Right atrium auricular region (tissue), 2 donors: Measurements from ENCODE around the gene IKBIP. TPM values are rescaled to one million over a fixed set of nuclear protein-coding genes. Genes with fewer than 3 reads are reported as not detected.
"Not testable (repeated sequence)": the region's sequence is repeated elsewhere in the genome, so short reads cannot be mapped to it uniquely, and the experiment has no call there.

Source experiments
- DNase-seq: peaks from one replicate; pipeline ENCODE4 v3.0.0-alpha.2; 2019; ENCODE audit warnings: low spot score
- H3K27ac ChIP-seq, 2 donors: fragments of 200-600 bp; sonication (generic); 1 replicate in 1 of 2; 2 replicates in 1 of 2; pipeline ENCODE4 v1.5.1; 2016 to 2019
- H3K27me3 ChIP-seq, 2 donors: fragments of 200-600 bp; sonication (generic); one replicate each; pipeline versions ENCODE4 v1.5.1 to v1.6.0; 2017 to 2019
- H3K36me3 ChIP-seq: fragments of 200-600 bp; sonication (generic); one replicate; pipeline ENCODE4 v1.5.1; 2016
- H3K4me1 ChIP-seq, 2 donors: fragments of 200-600 bp; sonication (generic); one replicate each; pipeline versions ENCODE4 v1.5.1 to v1.6.0; 2017 to 2019
- H3K4me3 ChIP-seq, 2 donors: fragments of 200-600 bp; sonication (generic); 1 replicate in 1 of 2; 2 replicates in 1 of 2; pipeline ENCODE4 v1.5.1; 2017 to 2019; ENCODE audit warnings: mild to moderate bottlenecking in 1 of 2, moderate library complexity in 1 of 2
- H3K9me3 ChIP-seq, 2 donors: fragments of 200-600 bp; sonication (generic); one replicate each; pipeline ENCODE4 v1.5.1; 2019
- total RNA-seq, 2 donors: library from RNA; depleted of rRNA; stranded (reverse); fragments of >200 nt; gene quantifications; one replicate each; pipeline ENCODE4 v1.1.0, GENCODE V29; 2016
- TF ChIP-seq, protein P1 (sequence below), 2 donors: fragments of 200-600 bp; sonication (generic); IDR thresholded peaks; one replicate each; pipeline ENCODE4 v1.5.1; 2019; ENCODE audit warnings: antibody characterized with exemption in 2 of 2

Gene IKBIP
- total RNA-seq, 2 donors from 2014 or later, result 6.7 to 7.4 TPM

DNA sequence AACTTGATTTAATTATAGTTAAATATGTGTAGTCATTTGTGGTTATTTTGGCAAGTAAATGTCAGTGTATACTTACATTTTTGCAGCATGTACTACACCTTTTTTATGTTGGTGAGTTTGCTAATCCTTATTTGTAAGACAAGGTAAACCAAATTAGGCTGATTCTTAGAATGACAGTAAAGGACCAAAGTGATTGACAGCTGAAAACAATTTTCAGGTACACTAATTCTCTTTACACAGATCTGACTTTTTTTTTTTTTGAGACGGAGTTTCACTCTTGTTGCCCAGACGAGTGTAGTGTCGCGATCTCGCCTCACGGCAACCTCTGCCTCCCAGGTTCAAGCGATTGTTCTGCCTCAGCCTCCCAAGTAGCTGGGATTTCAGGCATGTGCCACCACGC, 42.7 kb downstream of the IKBIP start:
- no peak for DNase-seq
- TF ChIP-seq, protein P1, sequence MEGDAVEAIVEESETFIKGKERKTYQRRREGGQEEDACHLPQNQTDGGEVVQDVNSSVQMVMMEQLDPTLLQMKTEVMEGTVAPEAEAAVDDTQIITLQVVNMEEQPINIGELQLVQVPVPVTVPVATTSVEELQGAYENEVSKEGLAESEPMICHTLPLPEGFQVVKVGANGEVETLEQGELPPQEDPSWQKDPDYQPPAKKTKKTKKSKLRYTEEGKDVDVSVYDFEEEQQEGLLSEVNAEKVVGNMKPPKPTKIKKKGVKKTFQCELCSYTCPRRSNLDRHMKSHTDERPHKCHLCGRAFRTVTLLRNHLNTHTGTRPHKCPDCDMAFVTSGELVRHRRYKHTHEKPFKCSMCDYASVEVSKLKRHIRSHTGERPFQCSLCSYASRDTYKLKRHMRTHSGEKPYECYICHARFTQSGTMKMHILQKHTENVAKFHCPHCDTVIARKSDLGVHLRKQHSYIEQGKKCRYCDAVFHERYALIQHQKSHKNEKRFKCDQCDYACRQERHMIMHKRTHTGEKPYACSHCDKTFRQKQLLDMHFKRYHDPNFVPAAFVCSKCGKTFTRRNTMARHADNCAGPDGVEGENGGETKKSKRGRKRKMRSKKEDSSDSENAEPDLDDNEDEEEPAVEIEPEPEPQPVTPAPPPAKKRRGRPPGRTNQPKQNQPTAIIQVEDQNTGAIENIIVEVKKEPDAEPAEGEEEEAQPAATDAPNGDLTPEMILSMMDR (IDR thresholded peaks at IDR 0.05), result no peak
- H3K27me3 ChIP-seq, result no peaks in the 10 kb centered on the region
- peaks cover 82% of the 10 kb centered on the region for H3K36me3 ChIP-seq
- H3K27ac ChIP-seq, result no peak overlapping the region
- H3K4me3 ChIP-seq, result no peak overlapping the region
- H3K9me3 ChIP-seq, result no peaks in the 10 kb centered on the region
- peaks cover 0 to 5% of the 10 kb centered on the region in 2 donors for H3K4me1 ChIP-seq

- Histone ChIP-seq H3K4me1 (peaks cover 0 to 27% of the 10 kb centered on the region in 2 donors), H3K36me3 (peaks cover 70% of the 10 kb centered on the region)
- not testable (repeated sequence) for H3K27ac ChIP-seq
These were observed 47.3 kb downstream of the IKBIP start for GRCh38 chr12:98597313-98597712.

GRCh38 chr12:98595243-98595988, 49.2 kb downstream of the IKBIP start:
- DNase-seq, result no peak
- TF ChIP-seq, protein P1 (IDR thresholded peaks at IDR 0.05), result no peak
- Histone ChIP-seq H3K27ac (peak overlapping the region; percentile 97 to 100), H3K36me3 (peaks cover 51% of the 10 kb centered on the region), H3K4me1 (peaks cover 0 to 27% of the 10 kb centered on the region in 2 donors), H3K9me3 (no peaks in the 10 kb centered on the region), H3K27me3 (no peaks in the 10 kb centered on the region), H3K4me3 (peak overlapping the region; percentile 76 to 100)

More at GRCh38 chr12:98597313-98597712, 47.3 kb downstream of the IKBIP start:
- not testable (repeated sequence) for H3K9me3 ChIP-seq, H3K4me3 ChIP-seq, H3K27me3 ChIP-seq, DNase-seq

DNA sequence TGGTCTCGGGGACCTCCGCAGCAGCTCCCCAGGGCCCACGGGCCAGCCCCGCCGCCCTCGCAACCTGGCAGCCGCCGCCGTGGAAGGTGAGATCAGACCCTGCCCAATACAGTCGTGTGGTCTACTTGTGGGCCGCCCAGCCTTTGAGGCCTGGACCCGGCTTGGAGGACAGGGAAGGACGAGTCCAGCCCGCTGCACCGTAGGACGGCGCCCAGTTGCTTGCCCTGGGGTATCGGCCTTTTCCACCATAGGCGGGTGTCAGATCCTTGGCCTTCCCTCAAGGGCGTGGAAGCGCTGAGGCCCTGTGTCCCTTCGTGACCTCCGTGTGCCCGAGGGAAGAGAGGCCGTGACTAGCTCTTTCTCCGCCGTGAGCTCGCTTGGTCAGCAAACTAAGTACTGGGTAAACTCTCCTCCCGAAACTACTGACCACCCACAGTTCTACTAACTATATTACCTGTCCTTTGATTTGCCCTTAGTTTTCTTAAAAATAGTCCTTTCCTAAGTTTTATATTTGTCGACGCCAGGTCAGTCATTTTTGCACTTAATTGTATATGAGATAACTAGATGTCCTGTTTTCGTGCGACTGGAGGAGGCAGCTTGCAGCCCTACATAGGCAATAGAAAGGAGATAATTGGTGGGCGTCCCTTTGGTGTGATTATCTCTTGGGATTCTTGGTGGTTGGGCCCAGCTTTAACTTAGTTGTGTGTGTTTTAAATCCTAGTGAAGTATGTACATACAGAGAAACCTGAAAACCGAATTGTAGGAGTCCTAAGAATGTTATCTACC, 50.3 kb downstream of the IKBIP start:
- Histone ChIP-seq H3K27me3 (no peaks in the 10 kb centered on the region), H3K4me3 (peak overlapping the region; percentile 76 to 100), H3K9me3 (no peaks in the 10 kb centered on the region), H3K4me1 (peaks cover 0 to 27% of the 10 kb centered on the region in 2 donors), H3K27ac (peak overlapping the region; percentile 97 to 100), H3K36me3 (peaks cover 39% of the 10 kb centered on the region)
- TF ChIP-seq, protein P1 (IDR thresholded peaks at IDR 0.05), result no peak
- DNase-seq, result peak; percentile 73

GRCh38 chr12:98593351-98594049, 51.1 kb downstream of the IKBIP start, which contains the start of gene SLC25A3:
TSS of gene SLC25A3 (plus strand) at chr12:98593686. CDS start at chr12:98593979, 293 bp downstream.
- Histone ChIP-seq H3K27me3 (no peaks in the 10 kb centered on the region), H3K4me1 (peaks cover 0 to 27% of the 10 kb centered on the region in 2 donors), H3K27ac (peak within 1 kb of the TSS; percentile 97 to 100), H3K4me3 (peak within 1 kb of the TSS; percentile 76 to 100), H3K36me3 (peaks cover 32% of the 10 kb centered on the region), H3K9me3 (no peaks in the 10 kb centered on the region)
- peak; percentile 98 for DNase-seq
- TF ChIP-seq, protein P1 (IDR thresholded peaks at IDR 0.05), result no peak
